Right atrium auricular region (tissue), 2 donors: ENCODE results near the gene SLC25A21. TPM values are rescaled to one million over a fixed set of nuclear protein-coding genes. Genes with fewer than 3 reads are reported as not detected.

ENCODE experiments used
- DNase-seq: peaks from one replicate; pipeline ENCODE4 v3.0.0-alpha.2; 2019; ENCODE audit warnings: low spot score
- H3K27ac ChIP-seq, 2 donors: fragments of 200-600 bp; sonication (generic); 1 replicate in 1 of 2; 2 replicates in 1 of 2; pipeline ENCODE4 v1.5.1; 2016 to 2019
- H3K27me3 ChIP-seq, 2 donors: fragments of 200-600 bp; sonication (generic); one replicate each; pipeline versions ENCODE4 v1.5.1 to v1.6.0; 2017 to 2019
- H3K36me3 ChIP-seq: fragments of 200-600 bp; sonication (generic); one replicate; pipeline ENCODE4 v1.5.1; 2016
- H3K4me1 ChIP-seq, 2 donors: fragments of 200-600 bp; sonication (generic); one replicate each; pipeline versions ENCODE4 v1.5.1 to v1.6.0; 2017 to 2019
- H3K4me3 ChIP-seq, 2 donors: fragments of 200-600 bp; sonication (generic); 1 replicate in 1 of 2; 2 replicates in 1 of 2; pipeline ENCODE4 v1.5.1; 2017 to 2019; ENCODE audit warnings: mild to moderate bottlenecking in 1 of 2, moderate library complexity in 1 of 2
- H3K9me3 ChIP-seq, 2 donors: fragments of 200-600 bp; sonication (generic); one replicate each; pipeline ENCODE4 v1.5.1; 2019
- total RNA-seq, 2 donors: library from RNA; depleted of rRNA; stranded (reverse); fragments of >200 nt; gene quantifications; one replicate each; pipeline ENCODE4 v1.1.0, GENCODE V29; 2016
- TF ChIP-seq, protein P1 (sequence below), 2 donors: fragments of 200-600 bp; sonication (generic); IDR thresholded peaks; one replicate each; pipeline ENCODE4 v1.5.1; 2019; ENCODE audit warnings: antibody characterized with exemption in 2 of 2

The SLC25A21 gene
- total RNA-seq, 2 donors from 2014 or later: 0.55 to 0.93 TPM

DNA sequence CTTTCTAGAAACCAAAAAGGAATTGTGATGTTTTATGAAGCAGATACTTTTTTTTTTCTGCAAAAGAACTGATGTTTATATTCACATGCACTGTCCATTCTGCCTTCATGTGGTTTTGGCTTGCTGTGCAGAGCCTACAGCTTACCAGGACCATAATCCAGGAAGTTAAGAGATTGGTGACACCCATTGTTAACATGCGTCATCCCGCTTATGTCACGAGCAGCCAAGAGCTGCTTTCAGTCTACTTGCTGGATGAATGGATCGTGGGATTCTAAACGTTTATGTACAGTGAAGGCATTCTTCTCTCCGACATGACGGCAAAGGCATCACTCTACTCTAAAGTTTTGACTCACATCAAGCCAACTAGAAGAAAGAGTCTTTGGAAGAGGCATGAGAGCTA, 434.1 kb downstream of the SLC25A21 start:
- no peak overlapping the region for H3K4me3 ChIP-seq
- H3K27ac ChIP-seq: no peak overlapping the region
- DNase-seq: no peak
- H3K4me1 ChIP-seq: no peaks in the 10 kb centered on the region
- H3K9me3 ChIP-seq: no peaks in the 10 kb centered on the region
- no peaks in the 10 kb centered on the region for H3K27me3 ChIP-seq
- TF ChIP-seq, protein P1, sequence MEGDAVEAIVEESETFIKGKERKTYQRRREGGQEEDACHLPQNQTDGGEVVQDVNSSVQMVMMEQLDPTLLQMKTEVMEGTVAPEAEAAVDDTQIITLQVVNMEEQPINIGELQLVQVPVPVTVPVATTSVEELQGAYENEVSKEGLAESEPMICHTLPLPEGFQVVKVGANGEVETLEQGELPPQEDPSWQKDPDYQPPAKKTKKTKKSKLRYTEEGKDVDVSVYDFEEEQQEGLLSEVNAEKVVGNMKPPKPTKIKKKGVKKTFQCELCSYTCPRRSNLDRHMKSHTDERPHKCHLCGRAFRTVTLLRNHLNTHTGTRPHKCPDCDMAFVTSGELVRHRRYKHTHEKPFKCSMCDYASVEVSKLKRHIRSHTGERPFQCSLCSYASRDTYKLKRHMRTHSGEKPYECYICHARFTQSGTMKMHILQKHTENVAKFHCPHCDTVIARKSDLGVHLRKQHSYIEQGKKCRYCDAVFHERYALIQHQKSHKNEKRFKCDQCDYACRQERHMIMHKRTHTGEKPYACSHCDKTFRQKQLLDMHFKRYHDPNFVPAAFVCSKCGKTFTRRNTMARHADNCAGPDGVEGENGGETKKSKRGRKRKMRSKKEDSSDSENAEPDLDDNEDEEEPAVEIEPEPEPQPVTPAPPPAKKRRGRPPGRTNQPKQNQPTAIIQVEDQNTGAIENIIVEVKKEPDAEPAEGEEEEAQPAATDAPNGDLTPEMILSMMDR (IDR thresholded peaks at IDR 0.05): no peak
- H3K36me3 ChIP-seq: no peaks in the 10 kb centered on the region

DNA sequence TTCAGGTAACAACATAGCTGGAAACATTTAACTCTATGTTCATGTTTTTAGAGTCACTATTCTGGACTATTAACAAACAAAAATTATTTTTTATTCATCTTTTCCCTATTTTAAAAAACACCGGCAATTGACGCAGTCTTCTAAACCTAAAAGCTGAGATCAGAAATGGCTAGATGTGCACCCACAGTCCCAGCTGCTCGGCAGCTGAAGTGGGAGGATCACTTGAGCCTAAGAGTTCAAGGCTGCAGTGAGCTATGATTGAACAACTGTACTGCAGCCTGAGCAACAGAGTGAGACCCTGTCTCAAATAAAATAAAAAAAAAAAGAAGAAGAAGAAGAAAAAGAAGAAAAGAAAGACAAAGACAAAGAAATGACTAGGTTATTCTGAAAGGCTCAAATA, 446.3 kb downstream of the SLC25A21 start:
- TF ChIP-seq, protein P1 (IDR thresholded peaks at IDR 0.05): no peak

DNA sequence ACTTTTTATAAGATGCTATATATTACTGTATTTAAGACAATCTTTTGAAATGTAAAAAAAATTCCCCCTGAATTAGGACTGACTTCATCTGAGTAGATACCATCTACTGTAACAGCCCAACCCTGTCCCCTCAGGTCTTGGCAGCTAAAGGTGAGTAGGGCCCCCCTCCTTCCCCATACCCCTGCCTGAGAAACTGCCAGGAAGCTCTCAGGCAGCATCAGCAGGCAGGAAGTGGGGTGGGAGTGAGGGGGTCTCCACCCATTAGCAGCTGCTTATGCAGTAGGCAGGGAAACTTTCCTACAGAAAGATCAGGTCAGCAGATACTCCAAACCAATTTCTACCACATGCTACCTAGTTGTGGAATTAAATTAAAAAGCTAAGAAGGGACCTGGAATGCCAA, 448.2 kb downstream of the SLC25A21 start:
- no peak for DNase-seq
- Histone ChIP-seq H3K27ac (no peak overlapping the region), H3K4me1 (no peaks in the 10 kb centered on the region), H3K9me3 (no peaks in the 10 kb centered on the region), H3K27me3 (no peaks in the 10 kb centered on the region), H3K4me3 (no peak overlapping the region), H3K36me3 (no peaks in the 10 kb centered on the region)
- TF ChIP-seq, protein P1 (IDR thresholded peaks at IDR 0.05): no peak

More for the DNA sequence above, 446.3 kb downstream of the SLC25A21 start:
- Histone ChIP-seq H3K27me3 (no peaks in the 10 kb centered on the region), H3K27ac (no peak overlapping the region), H3K4me1 (no peaks in the 10 kb centered on the region), H3K4me3 (no peak overlapping the region), H3K9me3 (no peaks in the 10 kb centered on the region), H3K36me3 (no peaks in the 10 kb centered on the region)
- no peak for DNase-seq

DNA sequence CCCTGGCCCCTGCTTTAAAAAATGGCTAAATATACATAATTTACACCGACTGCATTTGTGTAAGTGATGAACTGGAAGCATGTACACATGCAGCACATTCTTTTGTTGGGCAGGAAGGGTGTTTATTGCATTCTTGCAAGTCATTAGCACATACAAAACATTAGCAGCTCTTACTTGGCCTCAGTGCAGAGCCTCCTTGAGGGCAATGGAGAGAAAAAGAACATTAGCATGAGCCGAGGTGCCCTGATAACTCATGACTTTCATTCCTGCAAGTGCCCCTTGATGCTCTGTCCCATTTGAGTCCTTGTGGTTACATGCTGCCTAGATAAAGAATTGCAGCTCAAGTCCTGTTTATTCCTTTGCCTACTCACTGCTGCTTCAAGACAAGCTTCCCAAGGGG, 448.9 kb downstream of the SLC25A21 start:
- no peaks in the 10 kb centered on the region for H3K9me3 ChIP-seq
- H3K36me3 ChIP-seq: no peaks in the 10 kb centered on the region
- H3K4me1 ChIP-seq: no peaks in the 10 kb centered on the region
- no peak for DNase-seq
- no peak overlapping the region for H3K27ac ChIP-seq
- TF ChIP-seq, protein P1 (IDR thresholded peaks at IDR 0.05): no peak
- no peak overlapping the region for H3K4me3 ChIP-seq
- H3K27me3 ChIP-seq: no peaks in the 10 kb centered on the region

DNA sequence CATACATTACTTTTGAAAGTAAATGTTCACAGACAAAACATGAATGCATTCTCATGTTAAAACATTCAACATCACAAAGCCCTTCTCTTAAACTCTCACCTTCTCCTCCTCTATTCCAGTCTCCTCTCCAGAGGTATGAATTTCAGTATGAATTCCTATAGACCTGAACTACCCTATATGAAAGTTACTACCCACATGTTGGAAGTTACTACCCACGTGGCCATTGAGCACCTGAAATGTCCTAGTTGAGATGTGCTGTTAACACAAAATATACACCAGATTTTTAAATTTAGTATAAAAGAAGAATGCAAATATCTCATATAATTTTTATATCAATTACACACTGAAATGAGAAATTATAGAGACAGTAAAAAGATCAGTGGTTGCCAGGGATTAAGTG, 450.5 kb downstream of the SLC25A21 start:
- Histone ChIP-seq H3K9me3 (no peaks in the 10 kb centered on the region), H3K36me3 (no peaks in the 10 kb centered on the region), H3K27ac (no peak overlapping the region), H3K4me3 (no peak overlapping the region), H3K27me3 (no peaks in the 10 kb centered on the region), H3K4me1 (no peaks in the 10 kb centered on the region)
- TF ChIP-seq, protein P1 (IDR thresholded peaks at IDR 0.05): no peak
- DNase-seq: no peak

DNA sequence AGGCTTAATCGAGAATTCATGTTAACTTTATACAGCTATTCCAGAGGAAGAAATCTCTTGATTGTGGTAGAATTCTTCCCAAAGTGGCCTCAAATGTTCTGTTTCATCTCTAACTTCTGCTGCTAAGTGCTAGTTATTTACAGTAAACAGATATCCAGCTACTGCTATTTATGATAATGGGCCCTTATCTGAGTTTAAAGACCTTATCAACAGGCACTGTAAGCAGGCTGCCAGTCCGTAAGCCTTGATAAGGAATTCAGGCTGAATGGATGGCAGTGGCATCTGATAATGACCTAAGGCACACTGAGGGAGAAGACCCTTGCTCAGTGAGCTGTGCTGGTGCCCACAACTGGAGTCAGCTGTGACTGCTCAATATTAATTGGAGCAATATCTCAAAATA, 451.7 kb downstream of the SLC25A21 start:
- Histone ChIP-seq H3K4me3 (no peak overlapping the region), H3K9me3 (no peaks in the 10 kb centered on the region), H3K27me3 (no peaks in the 10 kb centered on the region), H3K27ac (no peak overlapping the region), H3K4me1 (no peaks in the 10 kb centered on the region), H3K36me3 (no peaks in the 10 kb centered on the region)
- DNase-seq: no peak
- TF ChIP-seq, protein P1 (IDR thresholded peaks at IDR 0.05): no peak
